Ramos (cell line): ENCODE results near the gene ASMT.

ENCODE experiments used
- in situ Hi-C: fragments of 300-500 bp; cut with MboI; formaldehyde crosslinking; loops from one replicate; pipeline ENCODE4 v1.14.3; 2022; ENCODE audit warnings: low sequenced_read_pairs; ENCODE audit not compliant: unreplicated experiment

Gene ASMT

GRCh38 chrX:1686642-1687041 lies 71.8 kb downstream of the ASMT start:
- in situ Hi-C loops, result no loop called here
